MM.1S (cell line): ENCODE measurements around the gene C1orf198.

Experiments
- CTCF ChIP-seq: fragments of 300-600 bp; sonication (generic); IDR thresholded peaks from 2 replicates; pipeline ENCODE4 v1.5.1; 2016; ENCODE audit warnings: antibody characterized with exemption, low read length, mixed read lengths
- EZH2 ChIP-seq: fragments of 300-600 bp; sonication (generic); optimal IDR thresholded peaks from 2 replicates; pipeline ENCODE3; 2017; ENCODE audit warnings: low read depth, mild to moderate bottlenecking, antibody characterized with exemption, low read length, mixed read lengths

- TF ChIP-seq EZH2 (no peak), CTCF (no peak)
These were observed 49.4 kb downstream of the C1orf198 start for GRCh38 chr1:230818901-230819300.
